ELF-1 (cell line): Measurements from ENCODE around the gene AHCYL1.
"Not testable (repeated sequence)": the region's sequence is repeated elsewhere in the genome, so short reads cannot be mapped to it uniquely, and the experiment has no call there.

ENCODE experiments used
- DNase-seq: peaks from one replicate; pipeline ENCODE4 v3.0.0-alpha.2; 2016; ENCODE audit warnings: low read depth, low spot score

AHCYL1 gene

DNA sequence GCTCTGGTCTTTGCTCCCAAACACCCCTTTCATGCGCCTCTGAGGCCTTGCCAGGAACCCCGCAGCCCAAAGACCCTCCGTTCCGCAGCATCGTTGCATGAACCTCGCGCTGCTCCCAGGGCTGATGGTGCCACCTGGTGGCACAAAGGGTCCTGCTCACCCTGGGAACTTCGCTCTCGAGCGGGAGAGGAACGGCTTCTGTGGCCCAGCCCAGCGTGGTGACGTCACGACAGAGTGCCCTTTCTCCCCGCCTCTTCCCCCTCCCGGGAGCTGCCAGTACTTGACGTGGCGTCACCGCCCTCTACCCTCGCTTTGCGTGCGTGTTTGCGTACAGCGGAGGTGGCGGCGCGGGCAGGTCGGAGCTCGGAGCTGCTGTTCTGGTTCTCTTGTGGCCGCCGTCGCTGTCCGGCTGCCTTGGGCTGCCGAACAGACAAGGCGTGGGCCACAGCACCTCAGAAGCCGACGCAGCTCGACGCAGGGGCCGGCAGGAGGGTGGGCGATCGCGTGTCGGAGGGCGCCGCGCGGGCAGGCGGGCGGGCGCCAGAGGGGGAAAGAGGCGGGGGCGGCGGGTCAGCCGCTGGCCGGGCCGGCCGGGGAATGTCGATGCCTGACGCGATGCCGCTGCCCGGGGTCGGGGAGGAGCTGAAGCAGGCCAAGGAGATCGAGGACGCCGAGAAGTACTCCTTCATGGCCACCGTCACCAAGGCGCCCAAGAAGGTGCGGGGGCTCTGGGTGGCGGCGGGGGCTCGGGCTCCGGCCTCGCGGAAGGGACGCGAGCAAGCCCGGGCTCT lies at the start of gene AHCYL1:
TSS of gene AHCYL1 (plus strand) at position 310 of the 791 bp plus-strand sequence. CDS start at position 598, 288 bp downstream.
- DNase-seq: peak; percentile 100

- no peak for DNase-seq
Measured at GRCh38 chr1:109935451-109935900, 49.1 kb upstream of the AHCYL1 start.

DNA sequence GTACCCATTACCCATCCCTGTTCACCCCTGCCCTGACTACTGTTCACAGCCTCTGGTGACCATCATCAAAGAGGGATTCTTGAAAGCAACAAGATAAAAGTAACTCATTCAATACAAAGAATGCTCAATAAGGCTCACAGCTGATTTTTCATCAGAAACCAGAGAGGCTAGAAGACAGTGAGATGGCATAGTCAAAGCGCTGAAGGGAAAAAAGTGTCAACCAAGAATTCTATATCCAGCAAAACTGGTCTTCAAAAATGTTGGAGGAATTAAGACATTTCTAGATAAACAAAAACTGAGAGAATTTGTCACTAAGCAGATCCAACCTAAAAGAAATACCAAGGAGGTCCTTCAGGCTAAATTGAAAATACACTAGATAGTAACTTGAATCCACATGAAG lies 46.8 kb upstream of the AHCYL1 start:
- no peak for DNase-seq

- no peak for DNase-seq
Measured at GRCh38 chr1:109938556-109938955, 46.0 kb upstream of the AHCYL1 start.

GRCh38 chr1:109942434-109942833 lies 42.1 kb upstream of the AHCYL1 start:
- DNase-seq: no peak

DNA sequence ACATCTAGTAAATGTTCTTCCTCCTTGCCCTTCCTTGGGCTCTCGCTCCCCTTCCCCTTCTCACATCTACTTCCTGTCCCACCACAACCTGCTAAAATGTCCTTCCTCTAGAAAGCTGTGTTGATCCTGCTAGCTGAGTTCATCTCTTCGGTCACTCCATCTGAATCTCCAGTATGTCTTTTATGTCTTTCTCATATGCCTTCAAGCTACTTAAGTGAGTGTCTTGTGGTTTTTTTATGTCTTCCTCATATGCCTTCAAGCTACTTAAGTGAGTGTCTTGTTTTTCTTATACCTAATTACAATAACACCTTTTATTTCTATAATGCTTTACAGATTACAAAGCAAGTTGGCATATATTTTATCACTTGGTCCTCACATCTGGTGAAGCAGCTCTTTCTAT lies 40.0 kb upstream of the AHCYL1 start:
- DNase-seq: no peak

DNA sequence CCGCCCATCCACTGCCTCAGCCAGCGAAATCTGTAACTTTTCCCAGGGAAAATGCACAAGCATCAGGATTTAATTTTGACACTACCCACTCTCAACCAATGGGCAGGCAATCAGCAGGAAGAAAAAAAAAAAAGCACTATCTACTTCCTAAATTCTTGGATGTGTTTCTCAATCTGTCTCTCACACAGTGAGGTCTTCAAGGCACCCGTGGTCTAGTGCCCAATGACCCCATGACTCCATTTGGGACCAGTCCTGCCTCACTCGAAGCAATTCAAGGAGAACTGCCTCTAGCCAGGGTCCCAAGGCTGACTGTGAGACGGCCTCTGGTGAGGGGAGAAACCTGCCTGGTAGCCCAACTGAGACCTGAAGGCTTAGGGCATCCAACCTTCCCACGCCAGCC lies 38.1 kb upstream of the AHCYL1 start:
- no peak for DNase-seq

- peak; percentile 35 for DNase-seq
Measured at GRCh38 chr1:109947582-109948284, 36.8 kb upstream of the AHCYL1 start.

GRCh38 chr1:109948285-109948630 lies 36.3 kb upstream of the AHCYL1 start:
- no peak for DNase-seq

- DNase-seq: no peak
Measured at GRCh38 chr1:109950038-109950437, 34.5 kb upstream of the AHCYL1 start.

DNA sequence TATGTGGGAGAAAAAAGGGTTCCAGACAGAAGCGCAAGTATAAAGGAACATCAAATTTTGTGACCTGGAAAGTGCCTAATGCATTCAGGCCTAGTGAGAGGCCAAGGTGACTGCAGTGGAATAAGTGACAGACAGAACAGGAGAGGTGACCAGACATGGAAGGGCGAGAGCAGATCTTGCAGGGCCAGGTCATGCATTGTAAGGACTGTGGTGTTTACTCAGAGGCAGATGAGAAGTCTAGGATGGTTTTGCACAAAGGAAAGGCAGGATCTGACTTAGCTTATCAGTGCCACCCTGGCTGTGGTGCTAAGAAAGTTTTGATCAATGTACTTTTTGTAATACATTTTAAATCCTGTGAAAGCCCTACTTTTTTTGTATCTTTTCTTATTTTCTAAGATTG lies 34.1 kb upstream of the AHCYL1 start:
- DNase-seq: no peak

GRCh38 chr1:109951501-109951900 lies 33.1 kb upstream of the AHCYL1 start:
- DNase-seq: not testable (repeated sequence)

GRCh38 chr1:109954041-109954512 lies 30.5 kb upstream of the AHCYL1 start:
- peak; percentile 65 for DNase-seq

DNA sequence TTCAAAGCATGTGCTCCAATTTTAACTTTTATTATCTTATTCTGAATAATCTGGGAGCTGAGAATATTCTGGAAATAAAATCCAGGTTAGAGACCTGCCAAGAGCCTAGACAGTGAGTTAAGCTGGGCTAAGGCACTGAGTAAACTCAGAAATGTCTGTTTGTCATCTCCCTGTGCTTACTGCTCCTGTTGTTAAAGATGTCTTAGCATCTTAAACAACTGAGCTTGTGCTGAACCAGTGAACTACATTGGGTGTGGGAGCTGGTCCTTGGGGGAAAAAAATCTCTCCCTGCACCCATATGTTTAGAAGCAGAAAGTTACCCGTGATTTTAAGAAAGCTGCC lies 25.0 kb upstream of the AHCYL1 start:
- DNase-seq: no peak

DNA sequence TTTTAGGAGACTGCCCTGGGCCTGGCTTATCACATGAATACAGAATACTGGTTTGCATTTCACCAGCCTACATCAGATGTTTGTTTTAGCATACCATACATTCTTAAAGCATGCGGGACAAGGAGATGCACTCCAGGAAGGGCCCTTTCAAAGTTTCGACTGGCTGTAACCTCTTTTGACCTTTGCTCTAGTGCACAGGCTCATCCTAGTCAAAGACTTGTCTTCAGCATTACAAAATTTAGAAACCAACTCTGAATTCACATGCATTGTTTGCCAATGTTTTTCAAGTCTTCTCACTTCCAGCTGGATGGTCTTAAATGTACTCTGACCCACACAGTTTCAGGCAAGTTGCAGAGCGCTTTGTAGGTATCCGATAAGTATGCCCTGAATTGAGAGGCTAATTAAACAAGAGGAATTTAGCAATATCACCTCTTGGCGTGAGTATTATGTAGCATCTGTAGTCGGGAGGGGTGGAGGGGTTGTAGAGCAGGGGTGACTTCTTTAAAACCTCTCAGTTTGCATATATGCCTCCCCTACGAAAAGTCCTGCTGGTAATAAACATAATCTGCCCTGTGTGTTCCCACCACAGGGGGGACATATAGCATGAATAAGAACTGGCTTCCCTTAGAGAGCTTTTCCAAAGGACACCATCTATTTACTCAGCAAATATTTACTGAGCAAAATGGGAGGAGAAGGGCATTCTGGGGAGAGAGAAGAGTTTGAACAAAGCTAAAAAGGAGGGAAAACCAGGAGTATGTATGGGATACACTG lies 24.4 kb upstream of the AHCYL1 start:
- peak; percentile 87 for DNase-seq

DNA sequence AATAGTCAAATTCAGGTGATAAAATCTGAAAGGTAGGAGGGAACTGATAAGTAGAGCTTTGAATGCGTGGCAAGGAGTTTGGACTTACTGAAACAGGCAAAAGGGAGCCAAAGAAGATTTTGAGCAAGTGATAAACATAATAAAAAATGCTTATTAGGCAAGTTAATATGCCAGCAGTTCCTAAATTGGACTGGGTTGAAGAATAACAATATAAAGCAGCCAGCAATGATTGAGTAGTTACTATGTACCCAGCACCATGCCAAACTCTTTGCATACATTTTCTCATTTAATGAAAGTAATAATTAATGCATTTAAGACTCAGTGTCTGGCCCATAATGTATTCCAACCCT lies 23.8 kb upstream of the AHCYL1 start:
- no peak for DNase-seq

GRCh38 chr1:109963864-109964263 lies 20.7 kb upstream of the AHCYL1 start:
- DNase-seq: no peak

- DNase-seq: no peak
Measured at GRCh38 chr1:109969146-109969829, 15.3 kb upstream of the AHCYL1 start.

DNA sequence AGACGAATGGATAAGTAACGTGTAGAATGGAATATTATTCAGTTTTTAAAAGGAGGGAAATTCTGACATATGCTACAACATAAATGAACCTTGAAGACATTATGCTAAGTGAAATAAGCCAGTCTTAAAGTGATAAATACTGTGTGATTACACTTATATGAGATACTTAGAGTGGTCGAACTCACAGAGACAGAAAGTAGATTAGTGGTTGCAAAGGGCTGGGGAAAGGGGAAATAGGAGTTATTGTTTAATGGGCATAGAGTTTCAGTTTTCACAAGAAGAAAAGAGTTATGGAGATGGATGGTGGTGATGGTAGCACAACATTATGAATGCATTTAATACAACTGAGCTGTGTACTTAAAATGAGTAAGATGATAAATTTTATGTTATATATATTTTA lies 14.7 kb upstream of the AHCYL1 start:
- DNase-seq: no peak

GRCh38 chr1:109971559-109971958 lies 13.0 kb upstream of the AHCYL1 start:
- no peak for DNase-seq

- DNase-seq: no peak
Measured at GRCh38 chr1:109974191-109974590, 10.4 kb upstream of the AHCYL1 start.

DNA sequence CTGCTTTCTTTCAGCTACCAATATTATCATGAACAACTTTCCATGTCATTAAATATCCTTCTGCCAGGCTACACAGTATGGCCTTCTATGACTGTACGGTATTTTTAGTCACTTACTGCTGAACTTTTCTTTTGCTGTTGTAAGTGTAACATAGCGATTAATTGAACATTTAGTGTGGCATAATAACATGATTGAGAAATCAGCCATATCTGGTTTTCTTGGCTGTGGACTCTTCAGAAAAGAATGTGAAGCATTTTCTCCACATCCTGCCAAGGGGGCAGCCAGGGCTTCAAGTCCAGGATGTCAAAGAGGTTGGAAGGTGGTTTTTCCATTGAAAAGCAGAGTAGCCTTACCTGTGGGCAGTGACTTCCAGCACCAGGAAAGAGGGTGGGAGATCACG lies 8.8 kb upstream of the AHCYL1 start:
- DNase-seq: no peak
